K562 (cell line): ENCODE measurements around the gene RNF40.

Experiments
- CCAR2 ChIP-seq: fragments of 200-400 bp; formaldehyde crosslinking; IDR thresholded peaks from 2 replicates; pipeline ENCODE4 v1.6.1; 2017; ENCODE audit warnings: mild to moderate bottlenecking, low read depth, low read length
- CHD1 ChIP-seq: fragments of 200-600 bp; sonication (generic); IDR thresholded peaks from one replicate; pipeline ENCODE4 v1.6.1; 2012; ENCODE audit warnings: mild to moderate bottlenecking, moderate library complexity, low read length, inconsistent platforms
- FOXM1 ChIP-seq, 2 experiments: fragments of 450-650 bp in 1 of 2; sonication (generic) in 1 of 2; formaldehyde crosslinking in 1 of 2; IDR thresholded peaks; 2 replicates each; pipeline versions ENCODE4 v1.6.1 to v1.9.0; 2017 to 2022; ENCODE audit warnings: low read depth in 2 of 2, mild to moderate bottlenecking in 2 of 2, missing genetic modification reagents in 1 of 2, moderate library complexity in 1 of 2
- HMGXB4 ChIP-seq: sonication (generic); formaldehyde crosslinking; IDR thresholded peaks from 2 replicates; pipeline ENCODE4 v1.8.1; 2023; ENCODE audit warnings: mild to moderate bottlenecking, missing genetic modification reagents
- JUN ChIP-seq, 2 experiments: sonication (generic) in 1 of 2; formaldehyde crosslinking in 1 of 2; IDR thresholded peaks; 2 replicates each; pipeline versions ENCODE4 v1.6.1 to v1.8.0; 2012 to 2022; ENCODE audit warnings: borderline replicate concordance in 2 of 2, mild to moderate bottlenecking in 2 of 2, improper control_type of control experiment in 1 of 2, low read depth in 1 of 2, low read length in 1 of 2, missing genetic modification reagents in 1 of 2
- POLR2A ChIP-seq: fragments of 450-650 bp; conservative IDR thresholded peaks from 2 replicates; pipeline ENCODE4 v1.6.1; 2016
- YY1 ChIP-seq, 3 experiments: IDR thresholded peaks; 2 replicates each; pipeline ENCODE4 v1.6.1; 2011; ENCODE audit warnings: low read length in 2 of 3, mild to moderate bottlenecking in 2 of 3, moderate library complexity in 2 of 3, borderline replicate concordance in 1 of 3, control low read depth in 1 of 3, low read depth in 1 of 3; ENCODE audit not compliant: insufficient read depth in 3 of 3, insufficient replicate concordance in 2 of 3, control insufficient read depth in 1 of 3, insufficient read length in 1 of 3; ENCODE audit errors: extremely low read depth in 1 of 3
- ZBTB1 ChIP-seq: sonication (generic); formaldehyde crosslinking; IDR thresholded peaks from 2 replicates; pipeline ENCODE4 v1.8.1; 2023; ENCODE audit warnings: missing genetic modification reagents, low read depth, mild to moderate bottlenecking, borderline replicate concordance
- ZNF140 ChIP-seq: fragments of 250-450 bp; sonication (Bioruptor Pico); IDR thresholded peaks from 2 replicates; pipeline ENCODE4 v1.8.0; 2021; ENCODE audit warnings: moderate library complexity, mild to moderate bottlenecking, inconsistent platforms
- ZNF263 ChIP-seq: sonication (generic); formaldehyde crosslinking; IDR thresholded peaks from 2 replicates; pipeline ENCODE4 v1.8.0; 2022; ENCODE audit warnings: mild to moderate bottlenecking, missing genetic modification reagents, borderline replicate concordance
- ZNF431 ChIP-seq: sonication (generic); formaldehyde crosslinking; IDR thresholded peaks from 2 replicates; pipeline ENCODE4 v1.8.0; 2022; ENCODE audit warnings: mild to moderate bottlenecking, missing genetic modification reagents
- ZNF639 ChIP-seq, 2 experiments: fragments of 200-800 bp in 1 of 2; sonication (Bioruptor generic) in 1 of 2; sonication (generic) in 1 of 2; formaldehyde crosslinking in 1 of 2; IDR thresholded peaks in 1 of 2; conservative IDR thresholded peaks in 1 of 2; 2 replicates each; pipeline versions ENCODE4 v1.5.0 to v1.6.1; 2016 to 2020; ENCODE audit warnings: missing compliant biosample characterization in 1 of 2, missing genetic modification characterization in 1 of 2, missing genetic modification reagents in 1 of 2
- TF ChIP-seq, protein P1 (sequence below), 3 experiments: IDR thresholded peaks in 2 of 3; conservative IDR thresholded peaks in 1 of 3; 2 replicates each; pipeline ENCODE4 v1.5.1; 2011 to 2012; ENCODE audit warnings: low read length in 3 of 3, mild to moderate bottlenecking in 3 of 3, control low read depth in 2 of 3, improper control_type of control experiment in 1 of 3, inconsistent platforms in 1 of 3, low read depth in 1 of 3, mixed read lengths in 1 of 3, moderate library complexity in 1 of 3; ENCODE audit not compliant: insufficient read depth in 2 of 3
- TF ChIP-seq, protein P2 (sequence below), 2 experiments: fragments of 450-650 bp; formaldehyde crosslinking in 1 of 2; IDR thresholded peaks; 2 replicates each; pipeline versions ENCODE4 v1.4.0 to v1.6.1; 2014 to 2020; ENCODE audit warnings: mild to moderate bottlenecking in 2 of 2, borderline replicate concordance in 1 of 2, low read depth in 1 of 2

GRCh38 chr16:30780021-30780420, 17.9 kb downstream of the RNF40 start:
- TF ChIP-seq YY1 (IDR thresholded peaks at IDR 0.05; ENCODE audit: borderline replicate concordance in 1 of 3, control insufficient read depth in 1 of 3, extremely low read depth in 1 of 3, insufficient read depth in 3 of 3, insufficient read length in 1 of 3, insufficient replicate concordance in 2 of 3, low read depth in 1 of 3, low read length in 2 of 3) (no peak), ZNF639 (CRISPR knock-in tag; conservative IDR thresholded peaks at IDR 0.05 in 1 of 2, IDR thresholded peaks at IDR 0.05 in 1 of 2) (no peak), FOXM1 (IDR thresholded peaks at IDR 0.05; ENCODE audit: low read depth) (no peak), FOXM1 (CRISPR knock-in tag; IDR thresholded peaks at IDR 0.05; ENCODE audit: low read depth) (no peak), ZNF263 (CRISPR knock-in tag) (no peak), CHD1 (no peak), HMGXB4 (CRISPR knock-in tag) (no peak), ZNF140 (CRISPR knock-in tag) (no peak), CCAR2 (no peak), POLR2A (no peak), ZNF431 (no peak), ZBTB1 (CRISPR knock-in tag) (no peak), JUN (IDR thresholded peaks at IDR 0.05; ENCODE audit: borderline replicate concordance, low read depth, low read length) (no peak), JUN (CRISPR knock-in tag; IDR thresholded peaks at IDR 0.05; ENCODE audit: borderline replicate concordance) (no peak)
- TF ChIP-seq, protein P1, sequence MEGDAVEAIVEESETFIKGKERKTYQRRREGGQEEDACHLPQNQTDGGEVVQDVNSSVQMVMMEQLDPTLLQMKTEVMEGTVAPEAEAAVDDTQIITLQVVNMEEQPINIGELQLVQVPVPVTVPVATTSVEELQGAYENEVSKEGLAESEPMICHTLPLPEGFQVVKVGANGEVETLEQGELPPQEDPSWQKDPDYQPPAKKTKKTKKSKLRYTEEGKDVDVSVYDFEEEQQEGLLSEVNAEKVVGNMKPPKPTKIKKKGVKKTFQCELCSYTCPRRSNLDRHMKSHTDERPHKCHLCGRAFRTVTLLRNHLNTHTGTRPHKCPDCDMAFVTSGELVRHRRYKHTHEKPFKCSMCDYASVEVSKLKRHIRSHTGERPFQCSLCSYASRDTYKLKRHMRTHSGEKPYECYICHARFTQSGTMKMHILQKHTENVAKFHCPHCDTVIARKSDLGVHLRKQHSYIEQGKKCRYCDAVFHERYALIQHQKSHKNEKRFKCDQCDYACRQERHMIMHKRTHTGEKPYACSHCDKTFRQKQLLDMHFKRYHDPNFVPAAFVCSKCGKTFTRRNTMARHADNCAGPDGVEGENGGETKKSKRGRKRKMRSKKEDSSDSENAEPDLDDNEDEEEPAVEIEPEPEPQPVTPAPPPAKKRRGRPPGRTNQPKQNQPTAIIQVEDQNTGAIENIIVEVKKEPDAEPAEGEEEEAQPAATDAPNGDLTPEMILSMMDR (IDR thresholded peaks at IDR 0.05 in 2 of 3, conservative IDR thresholded peaks at IDR 0.05 in 1 of 3; ENCODE audit: insufficient read depth in 2 of 3, low read depth in 1 of 3, low read length in 3 of 3): no peak
- TF ChIP-seq, protein P2, sequence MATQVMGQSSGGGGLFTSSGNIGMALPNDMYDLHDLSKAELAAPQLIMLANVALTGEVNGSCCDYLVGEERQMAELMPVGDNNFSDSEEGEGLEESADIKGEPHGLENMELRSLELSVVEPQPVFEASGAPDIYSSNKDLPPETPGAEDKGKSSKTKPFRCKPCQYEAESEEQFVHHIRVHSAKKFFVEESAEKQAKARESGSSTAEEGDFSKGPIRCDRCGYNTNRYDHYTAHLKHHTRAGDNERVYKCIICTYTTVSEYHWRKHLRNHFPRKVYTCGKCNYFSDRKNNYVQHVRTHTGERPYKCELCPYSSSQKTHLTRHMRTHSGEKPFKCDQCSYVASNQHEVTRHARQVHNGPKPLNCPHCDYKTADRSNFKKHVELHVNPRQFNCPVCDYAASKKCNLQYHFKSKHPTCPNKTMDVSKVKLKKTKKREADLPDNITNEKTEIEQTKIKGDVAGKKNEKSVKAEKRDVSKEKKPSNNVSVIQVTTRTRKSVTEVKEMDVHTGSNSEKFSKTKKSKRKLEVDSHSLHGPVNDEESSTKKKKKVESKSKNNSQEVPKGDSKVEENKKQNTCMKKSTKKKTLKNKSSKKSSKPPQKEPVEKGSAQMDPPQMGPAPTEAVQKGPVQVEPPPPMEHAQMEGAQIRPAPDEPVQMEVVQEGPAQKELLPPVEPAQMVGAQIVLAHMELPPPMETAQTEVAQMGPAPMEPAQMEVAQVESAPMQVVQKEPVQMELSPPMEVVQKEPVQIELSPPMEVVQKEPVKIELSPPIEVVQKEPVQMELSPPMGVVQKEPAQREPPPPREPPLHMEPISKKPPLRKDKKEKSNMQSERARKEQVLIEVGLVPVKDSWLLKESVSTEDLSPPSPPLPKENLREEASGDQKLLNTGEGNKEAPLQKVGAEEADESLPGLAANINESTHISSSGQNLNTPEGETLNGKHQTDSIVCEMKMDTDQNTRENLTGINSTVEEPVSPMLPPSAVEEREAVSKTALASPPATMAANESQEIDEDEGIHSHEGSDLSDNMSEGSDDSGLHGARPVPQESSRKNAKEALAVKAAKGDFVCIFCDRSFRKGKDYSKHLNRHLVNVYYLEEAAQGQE (IDR thresholded peaks at IDR 0.05; ENCODE audit: borderline replicate concordance): no peak
- TF ChIP-seq, protein P2 (CRISPR knock-in tag; IDR thresholded peaks at IDR 0.05; ENCODE audit: low read depth): no peak
